ENCODE data around the gene DCLRE1C. TPM values are rescaled to one million over a fixed set of nuclear protein-coding genes. Genes with fewer than 3 reads are reported as not detected.

DCLRE1C gene
- total and polyA plus RNA-seq, 9 of the 15 experiments (the other 6 are each of a cell fraction or from before 2014, with no cell fraction given) = 8.8 to 22.2 (median 13.9) TPM

- peak in 1 of 2 experiments; percentile 26; a peak in 2 of 4 replicates for TF ChIP-seq RAD21 (CRISPR knock-in tag; conservative IDR thresholded peaks at IDR 0.05 in 1 of 2, IDR thresholded peaks at IDR 0.05 in 1 of 2)
- TF ChIP-seq ZNF274 (IDR thresholded peaks at IDR 0.05; ENCODE audit: borderline replicate concordance, low read depth, low read length) = no peak
These were observed 49.6 kb downstream of the DCLRE1C start (continued) for GRCh38 chr10:14904316-14904732.

- ChIA-PET POLR2A (interaction anchor here (2.3 kb wide), 1 partner anchor 11 kb away, joined by 14 read pairs; no protein-coding TSS in a partner anchor), CTCF (ENCODE audit: low intra/inter-chr PET ratio) (no interaction called here)
- no peaks in the 10 kb centered on the region for H4K20me1 ChIP-seq (replicated peaks; ENCODE audit: control insufficient read depth, insufficient read depth, low read length)
- intact Hi-C loops (cut with micrococcal nuclease) = no loop called here
- no peaks in the 10 kb centered on the region; the same call in 1 of the 2 replicates for H3K9me3 ChIP-seq (replicated peaks; ENCODE audit: control insufficient read depth, insufficient read depth, low read depth, low read length)
- no peak overlapping the region for H3K4me3 ChIP-seq
- in situ Hi-C loops (cut with MboI) = no loop called here
- peaks cover 91% of the 10 kb centered on the region for H3K79me2 ChIP-seq (ENCODE audit: control insufficient read depth, insufficient read depth, low read length)
- peaks cover 57% of the 10 kb centered on the region for H3K36me3 ChIP-seq (ENCODE audit: control insufficient read depth, insufficient read depth, low read length)
- WGBS (ENCODE audit: insufficient coverage, low coverage, missing lambda C conversion rate) = 68% methylated on average over 1 of the region's 1 CpG
- no peaks in the 10 kb centered on the region for H3K9me1 ChIP-seq (ENCODE audit: control insufficient read depth, insufficient read depth, low read length)
- DNase-seq (ENCODE audit: extremely low read depth in 1 of 4, low spot score in 3 of 4) = no peak
- H3K27ac ChIP-seq (ENCODE audit: extremely low read depth, low read depth, low read length) = no peak overlapping the region
- no TSS peak for BruUV-seq (replicated peaks)
- no peak for ATAC-seq
- peaks cover 0 to 7% of the 10 kb centered on the region in 2 experiments; a peak in 2 of 5 replicates for H3K4me1 ChIP-seq (replicated peaks in 1 of 2; ENCODE audit: control insufficient read depth in 2 of 2, insufficient read depth in 2 of 2, low read length in 2 of 2)
- no peak overlapping the region for H2AFZ ChIP-seq (ENCODE audit: low read depth, low read length)
- H3K9ac ChIP-seq (ENCODE audit: insufficient read depth in 1 of 2, low read depth in 2 of 2, low read length in 2 of 2) = no peak overlapping the region
- no peak overlapping the region for H3K4me2 ChIP-seq (ENCODE audit: insufficient read depth, low read length)
- no peak for FAIRE-seq
- no peaks in the 10 kb centered on the region for H3K27me3 ChIP-seq (ENCODE audit: control insufficient read depth in 2 of 2, insufficient read depth in 2 of 2, low read length in 2 of 2)
- TF ChIP-seq MYBL2 (IDR thresholded peaks at IDR 0.05; ENCODE audit: low read depth) = no peak
- no peak for TF ChIP-seq MYBL2 (CRISPR knock-in tag; IDR thresholded peaks at IDR 0.05; ENCODE audit: borderline replicate concordance)
- TF ChIP-seq RBM34 (IDR thresholded peaks at IDR 0.05; ENCODE audit: borderline replicate concordance, insufficient read depth, low read length) = no peak
- TF ChIP-seq ZNF217 (CRISPR knock-in tag; IDR thresholded peaks at IDR 0.05) = no peak
- TF ChIP-seq ZNF253 (CRISPR knock-in tag; conservative IDR thresholded peaks at IDR 0.05) = no peak
- TF ChIP-seq SIX5 (IDR thresholded peaks at IDR 0.05; ENCODE audit: borderline replicate concordance in 1 of 2, insufficient read depth in 1 of 2, low read depth in 1 of 2, low read length in 2 of 2) = no peak
- TF ChIP-seq MCM7 (IDR thresholded peaks at IDR 0.05) = no peak
- no peak for TF ChIP-seq SMARCA4 (IDR thresholded peaks at IDR 0.05)
- no peak for TF ChIP-seq NRF1 (conservative IDR thresholded peaks at IDR 0.05 in 1 of 2, IDR thresholded peaks at IDR 0.05 in 1 of 2)
- no peak for TF ChIP-seq CHAMP1 (IDR thresholded peaks at IDR 0.05)
- TF ChIP-seq SMARCE1 (IDR thresholded peaks at IDR 0.05) = no peak
- no peak for TF ChIP-seq RAD21 (CRISPR knock-in tag; conservative IDR thresholded peaks at IDR 0.05 in 1 of 2, IDR thresholded peaks at IDR 0.05 in 1 of 2)
- TF ChIP-seq CBX8 (IDR thresholded peaks at IDR 0.05; ENCODE audit: borderline replicate concordance, extremely low read depth, low read depth, low read length, poor library complexity, severe bottlenecking) = no peak
- no peak for TF ChIP-seq RBFOX2 (IDR thresholded peaks at IDR 0.05; ENCODE audit: low read depth, low read length)
- TF ChIP-seq HDAC1 (IDR thresholded peaks at IDR 0.05) = no peak
- no peak for TF ChIP-seq MLLT1 (IDR thresholded peaks at IDR 0.05)
- no peak for TF ChIP-seq PCBP2 (IDR thresholded peaks at IDR 0.05; ENCODE audit: low read depth, low read length, poor library complexity, severe bottlenecking)
These were observed 62.7 kb downstream of the DCLRE1C start for GRCh38 chr10:14891151-14891550.
